ENCODE data around the gene RXRB. TPM values are rescaled to one million over a fixed set of nuclear protein-coding genes. Genes with fewer than 3 reads are reported as not detected.

The RXRB gene
- total and polyA plus RNA-seq, 7 donors, result 19.2 to 45.9 (median 34.7) TPM

DNA sequence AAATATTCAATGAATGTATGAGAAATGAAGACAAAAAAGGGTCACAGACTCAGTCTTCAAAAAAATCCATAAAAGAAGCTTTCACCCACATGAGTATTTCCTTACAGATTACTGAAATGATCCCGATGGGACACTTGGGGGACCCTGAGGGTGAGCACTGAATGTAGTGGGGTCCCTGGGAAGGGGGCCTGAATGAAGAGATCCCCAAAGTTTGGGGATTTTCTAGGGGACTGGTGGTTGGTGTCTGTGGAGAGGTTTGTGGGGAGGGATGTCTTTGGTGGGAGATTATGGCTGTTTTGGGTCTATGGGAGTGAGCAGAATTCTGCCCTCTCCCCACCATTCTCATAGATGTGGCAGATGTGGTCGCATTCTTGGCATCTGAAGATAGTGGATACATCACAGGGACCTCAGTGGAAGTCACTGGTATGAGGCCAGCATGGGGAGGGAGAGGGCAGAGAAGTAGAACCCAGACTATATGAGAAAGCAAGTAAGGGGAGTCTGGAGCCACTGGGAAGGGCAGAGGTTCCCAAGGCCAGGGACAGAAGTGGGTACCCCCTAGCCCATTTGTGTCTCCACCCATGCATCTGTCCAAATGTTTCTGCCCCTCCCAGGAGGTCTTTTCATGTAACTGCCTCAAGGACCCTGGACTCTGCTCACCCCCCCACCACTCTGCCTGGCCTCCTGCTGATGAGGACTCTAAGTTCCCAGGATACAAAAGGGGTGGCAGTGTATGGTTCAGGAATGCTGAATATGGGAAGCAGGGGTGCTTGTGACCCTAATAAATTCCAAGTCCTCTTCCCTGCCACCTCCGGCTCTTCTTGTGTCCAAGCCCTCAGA lies 5.8 kb upstream of the RXRB start:
- intact Hi-C loops (cut with DNase I), result loop anchor here in 1 of 2 donors (5.0 to 10.0 kb wide), 2 partner anchors 41 to 209 kb away; partner anchors contain the start of genes CUTA and PHF1
- Histone ChIP-seq H3K4me1 (peaks cover 21% of the 10 kb centered on the region), H3K9me3 (no peaks in the 10 kb centered on the region), H3K36me3 (ENCODE audit: insufficient read depth in 1 of 2, low read depth in 1 of 2) (peaks cover 6 to 44% of the 10 kb centered on the region in 2 donors), H3K27ac (no peak overlapping the region), H3K27me3 (ENCODE audit: insufficient read depth in 3 of 3, low read length in 2 of 3) (no peaks in the 10 kb centered on the region), H3K4me3 (no peak overlapping the region)
- WGBS, 3 donors, result 72 to 79% (median 78%) methylated on average over 3 of the region's 3 CpGs
- TF ChIP-seq, protein P1, sequence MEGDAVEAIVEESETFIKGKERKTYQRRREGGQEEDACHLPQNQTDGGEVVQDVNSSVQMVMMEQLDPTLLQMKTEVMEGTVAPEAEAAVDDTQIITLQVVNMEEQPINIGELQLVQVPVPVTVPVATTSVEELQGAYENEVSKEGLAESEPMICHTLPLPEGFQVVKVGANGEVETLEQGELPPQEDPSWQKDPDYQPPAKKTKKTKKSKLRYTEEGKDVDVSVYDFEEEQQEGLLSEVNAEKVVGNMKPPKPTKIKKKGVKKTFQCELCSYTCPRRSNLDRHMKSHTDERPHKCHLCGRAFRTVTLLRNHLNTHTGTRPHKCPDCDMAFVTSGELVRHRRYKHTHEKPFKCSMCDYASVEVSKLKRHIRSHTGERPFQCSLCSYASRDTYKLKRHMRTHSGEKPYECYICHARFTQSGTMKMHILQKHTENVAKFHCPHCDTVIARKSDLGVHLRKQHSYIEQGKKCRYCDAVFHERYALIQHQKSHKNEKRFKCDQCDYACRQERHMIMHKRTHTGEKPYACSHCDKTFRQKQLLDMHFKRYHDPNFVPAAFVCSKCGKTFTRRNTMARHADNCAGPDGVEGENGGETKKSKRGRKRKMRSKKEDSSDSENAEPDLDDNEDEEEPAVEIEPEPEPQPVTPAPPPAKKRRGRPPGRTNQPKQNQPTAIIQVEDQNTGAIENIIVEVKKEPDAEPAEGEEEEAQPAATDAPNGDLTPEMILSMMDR (IDR thresholded peaks at IDR 0.05), result no peak
- no peak for DNase-seq
- no peak for ATAC-seq

DNA sequence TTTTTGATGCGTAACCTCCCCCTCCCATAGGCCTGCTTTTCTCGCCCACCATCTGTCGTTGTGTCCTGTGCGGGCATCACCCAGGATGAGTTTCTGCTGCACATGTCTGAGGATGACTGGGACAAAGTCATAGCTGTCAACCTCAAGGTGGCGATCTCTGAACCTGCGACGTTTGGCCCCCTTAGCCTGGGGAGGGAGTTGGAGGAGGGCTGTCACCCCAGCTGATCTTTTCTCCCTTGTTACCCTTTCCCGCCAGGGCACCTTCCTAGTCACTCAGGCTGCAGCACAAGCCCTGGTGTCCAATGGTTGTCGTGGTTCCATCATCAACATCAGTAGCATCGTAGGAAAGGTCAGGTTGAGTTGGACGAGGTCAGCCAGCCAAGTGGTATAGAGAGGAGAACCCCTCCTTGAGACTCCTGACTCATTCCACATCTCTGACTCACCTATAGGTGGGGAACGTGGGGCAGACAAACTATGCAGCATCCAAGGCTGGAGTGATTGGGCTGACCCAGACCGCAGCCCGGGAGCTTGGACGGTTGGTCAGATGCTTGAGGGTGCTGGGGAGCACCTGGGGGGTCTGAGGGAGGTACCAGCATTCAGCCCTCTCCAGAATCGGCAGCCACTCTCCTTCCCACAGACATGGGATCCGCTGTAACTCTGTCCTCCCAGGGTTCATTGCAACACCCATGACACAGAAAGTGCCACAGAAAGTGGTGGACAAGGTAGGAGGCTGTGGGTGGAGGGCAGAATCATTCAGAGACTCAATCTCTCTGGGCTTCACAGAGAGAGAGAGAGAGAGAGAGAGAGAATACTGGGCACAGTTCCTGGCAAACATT lies 4.9 kb upstream of the RXRB start:
- no peak for ATAC-seq
- H3K36me3 ChIP-seq (ENCODE audit: insufficient read depth in 1 of 2, low read depth in 1 of 2), result peaks cover 6 to 36% of the 10 kb centered on the region in 2 donors
- peak in 1 of 2 donors; percentile 46 for DNase-seq
- H3K27ac ChIP-seq, result peak overlapping the region; percentile 80
- peaks cover 21% of the 10 kb centered on the region for H3K4me1 ChIP-seq
- TF ChIP-seq, protein P1 (IDR thresholded peaks at IDR 0.05), result no peak
- intact Hi-C loops (cut with DNase I), result loop anchor here in 1 of 2 donors (5.0 to 10.0 kb wide), 2 partner anchors 42 to 209 kb away; partner anchors contain the start of genes CUTA and PHF1
- peak overlapping the region; percentile 90 for H3K4me3 ChIP-seq
- H3K27me3 ChIP-seq (ENCODE audit: insufficient read depth in 3 of 3, low read length in 2 of 3), result no peaks in the 10 kb centered on the region
- no peaks in the 10 kb centered on the region for H3K9me3 ChIP-seq
- WGBS, 3 donors, result 51 to 57% (median 56%) methylated on average over 17 of the region's 17 CpGs

DNA sequence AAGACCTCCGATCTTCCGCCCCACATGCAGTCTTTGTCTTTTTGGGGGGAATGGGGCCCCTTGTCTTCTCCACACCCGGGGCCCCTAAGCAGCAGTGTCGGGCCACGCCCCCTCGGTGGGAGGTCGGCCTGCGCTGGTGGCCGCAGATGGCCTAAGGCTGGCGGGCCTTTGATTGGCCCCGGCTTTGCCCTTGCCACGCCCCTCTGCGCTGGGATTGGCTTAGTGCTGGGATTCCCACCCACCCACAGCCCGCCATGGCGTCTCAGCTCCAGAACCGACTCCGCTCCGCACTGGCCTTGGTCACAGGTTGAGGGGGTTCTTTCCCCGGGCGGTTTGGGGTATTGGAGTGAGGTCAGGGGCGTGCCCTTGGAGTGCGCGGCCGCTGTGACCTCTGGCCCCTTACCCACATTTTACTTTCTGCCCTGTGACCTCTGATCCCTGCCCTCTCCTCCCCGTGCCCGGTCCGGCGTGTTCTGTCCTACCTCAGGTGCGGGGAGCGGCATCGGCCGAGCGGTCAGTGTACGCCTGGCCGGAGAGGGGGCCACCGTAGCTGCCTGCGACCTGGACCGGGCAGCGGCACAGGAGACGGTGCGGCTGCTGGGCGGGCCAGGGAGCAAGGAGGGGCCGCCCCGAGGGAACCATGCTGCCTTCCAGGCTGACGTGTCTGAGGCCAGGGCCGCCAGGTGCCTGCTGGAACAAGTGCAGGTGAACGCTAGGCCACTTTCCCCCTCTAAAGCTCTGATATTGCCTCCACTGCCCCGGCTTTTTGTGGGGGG lies 4.1 kb upstream of the RXRB start, which contains the start of gene HSD17B8:
TSS of gene HSD17B8 (plus strand) at position 241 of the 776 bp plus-strand sequence. CDS start at position 255, 14 bp downstream.
- Histone ChIP-seq H3K36me3 (ENCODE audit: insufficient read depth in 1 of 2, low read depth in 1 of 2) (peaks cover 6 to 28% of the 10 kb centered on the region in 2 donors), H3K4me1 (peaks cover 22% of the 10 kb centered on the region), H3K9me3 (no peaks in the 10 kb centered on the region), H3K4me3 (peak within 1 kb of the TSS; percentile 90), H3K27me3 (ENCODE audit: insufficient read depth in 3 of 3, low read length in 2 of 3) (no peaks in the 10 kb centered on the region), H3K27ac (peak within 1 kb of the TSS; percentile 80)
- ATAC-seq (peak; percentile 72 to 75 (median 73)), DNase-seq (peak; percentile 96 to 98)
- WGBS, 3 donors, result 1% methylated on average over 38 to 48 of the region's 48 CpGs
- TF ChIP-seq, protein P1 (IDR thresholded peaks at IDR 0.05), result no peak
- intact Hi-C loops (cut with DNase I), result loop anchor here (5.0 to 10.0 kb wide), 3 partner anchors 43 to 232 kb away; partner anchors contain the start of genes CUTA (in 1 of the 2) and PHF1 (in 1 of the 2)

DNA sequence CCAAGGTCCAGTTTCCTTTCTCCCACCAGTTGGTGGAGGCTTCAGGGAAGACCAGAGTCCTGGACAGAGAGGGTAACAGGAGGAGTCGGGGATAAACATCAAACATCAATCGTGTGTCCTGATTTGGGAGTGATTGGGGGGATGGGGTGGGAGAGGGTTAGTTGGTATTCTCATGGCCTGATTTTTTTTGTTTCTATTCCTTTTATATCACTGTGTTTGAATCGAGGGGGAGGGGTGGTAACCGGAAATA lies 3.6 kb upstream of the RXRB start:
- DNase-seq (no peak), ATAC-seq (no peak)
- Histone ChIP-seq H3K27ac (peak overlapping the region; percentile 80), H3K36me3 (ENCODE audit: insufficient read depth in 1 of 2, low read depth in 1 of 2) (peaks cover 6 to 25% of the 10 kb centered on the region in 2 donors), H3K4me1 (peaks cover 26% of the 10 kb centered on the region), H3K27me3 (ENCODE audit: insufficient read depth in 3 of 3, low read length in 2 of 3) (no peaks in the 10 kb centered on the region), H3K4me3 (peak overlapping the region; percentile 90), H3K9me3 (no peaks in the 10 kb centered on the region)
- TF ChIP-seq, protein P1 (IDR thresholded peaks at IDR 0.05), result no peak
- WGBS, 3 donors, result 2 to 8% (median 5%) methylated on average over 4 of the region's 4 CpGs
- intact Hi-C loops (cut with DNase I), result loop anchor here (5.0 to 10.0 kb wide), 2 partner anchors 211 to 232 kb away; partner anchors contain the start of genes CUTA (in 1 of the 2) and PHF1 (in 1 of the 2)

All from psoas muscle (tissue), 8 donors.